Activated CD4-positive, alpha-beta T cell treated with anti-CD3 and anti-CD28 coated beads for 4 hours (primary cell): Measurements from ENCODE around the gene NR1I2.

Experiments used
- DNase-seq, 2 donors: peaks; one replicate each; pipeline ENCODE4 v3.0.0-alpha.2; 2020

The NR1I2 gene

DNA sequence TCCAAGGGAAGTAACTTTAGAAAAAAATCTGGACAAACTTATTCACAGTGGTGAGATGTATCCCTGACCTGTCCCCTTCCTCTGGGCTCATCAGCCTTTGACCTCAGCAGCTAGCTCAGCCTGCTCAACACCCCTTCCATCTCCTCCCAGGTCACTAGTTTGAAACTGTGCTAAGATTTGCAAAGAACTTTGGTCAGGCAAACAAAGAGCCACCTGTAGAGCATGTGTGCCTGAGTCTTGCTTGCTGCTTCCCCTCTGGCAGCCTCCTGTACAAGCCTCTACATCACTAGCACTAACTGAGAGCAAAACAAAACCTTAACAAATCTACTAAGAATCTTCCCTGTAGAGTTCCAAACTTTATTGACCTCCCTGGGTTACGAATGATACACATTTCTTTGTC is 43.9 kb downstream of the NR1I2 start:
- DNase-seq: no peak

DNA sequence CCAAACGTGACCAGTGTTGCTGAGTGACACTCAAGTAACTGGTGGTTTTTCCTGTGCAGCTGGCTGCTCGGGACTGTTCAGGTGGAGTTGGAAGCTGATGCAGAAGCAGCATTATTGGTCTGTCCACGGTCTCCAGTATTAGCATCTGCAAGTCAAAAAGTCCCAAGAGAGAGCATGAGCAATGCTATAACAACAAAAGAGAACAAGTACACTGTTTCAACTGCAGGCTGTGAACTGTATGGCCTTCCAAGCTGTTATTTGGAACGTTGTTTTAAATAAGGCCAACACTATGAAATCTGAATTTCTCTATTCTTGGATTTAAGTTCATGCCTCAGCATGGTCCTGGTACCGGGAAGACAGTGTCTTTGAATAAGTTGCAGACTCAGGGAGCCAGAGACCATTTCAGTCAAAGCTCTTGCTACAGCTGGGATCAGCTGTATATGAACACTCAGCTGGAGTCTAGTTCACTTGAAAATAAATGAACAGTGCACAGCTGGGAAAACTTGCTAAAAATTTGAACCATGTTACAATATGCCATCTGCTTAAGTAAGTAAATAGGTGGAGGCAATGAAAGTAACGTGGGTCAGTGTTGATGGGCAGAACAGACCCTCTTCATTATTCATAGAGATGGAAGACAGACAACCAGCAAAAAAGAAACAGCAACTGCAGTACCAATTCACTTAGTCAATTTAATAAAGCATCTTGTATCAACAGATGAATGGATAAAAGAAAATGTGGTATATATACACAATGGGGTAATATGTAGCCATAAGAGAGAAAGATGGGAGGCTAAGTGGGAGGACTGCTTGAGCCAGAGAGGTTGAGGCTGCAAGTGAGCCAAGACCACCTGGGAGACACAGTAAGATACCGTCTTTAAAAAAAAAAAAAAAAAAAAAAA is 45.1 kb downstream of the NR1I2 start:
- DNase-seq: no peak

DNA sequence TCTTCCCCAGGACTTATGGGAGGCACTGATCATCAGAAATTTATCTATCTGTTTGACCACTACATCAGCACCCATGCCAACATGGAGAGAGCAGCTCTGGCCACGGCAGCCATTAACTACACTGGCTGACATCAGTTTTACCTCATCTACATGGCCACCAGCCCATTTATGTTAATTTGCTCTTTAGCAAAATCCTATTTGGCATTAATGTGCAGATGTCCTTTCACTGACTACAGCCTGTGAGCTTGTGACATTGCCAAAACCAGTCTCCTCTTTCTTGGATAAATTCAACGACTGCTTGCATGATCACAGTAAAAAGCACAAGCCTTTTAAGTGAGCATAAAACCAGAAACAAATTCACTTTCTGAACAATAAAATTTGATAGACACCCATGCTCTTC is 47.5 kb downstream of the NR1I2 start:
- no peak for DNase-seq

DNA sequence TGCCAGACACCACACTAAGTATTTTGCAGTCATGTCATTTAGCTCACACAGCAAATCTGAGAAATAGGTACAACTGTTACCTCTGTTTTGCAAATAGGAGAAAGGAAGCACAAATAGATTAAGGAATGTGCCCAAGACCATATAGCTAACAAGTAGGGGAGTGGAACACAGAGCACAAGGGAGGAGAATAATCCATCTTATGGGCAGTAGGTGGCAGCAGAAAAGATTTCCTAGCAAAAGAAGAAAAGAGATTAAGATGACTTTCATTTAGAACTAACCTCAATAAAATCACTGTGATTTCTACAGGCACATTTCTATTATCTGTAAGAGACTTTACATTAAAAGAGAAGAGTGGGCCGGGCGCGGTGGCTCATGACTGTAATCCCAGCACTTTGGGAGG is 49.1 kb downstream of the NR1I2 start:
- no peak for DNase-seq

DNA sequence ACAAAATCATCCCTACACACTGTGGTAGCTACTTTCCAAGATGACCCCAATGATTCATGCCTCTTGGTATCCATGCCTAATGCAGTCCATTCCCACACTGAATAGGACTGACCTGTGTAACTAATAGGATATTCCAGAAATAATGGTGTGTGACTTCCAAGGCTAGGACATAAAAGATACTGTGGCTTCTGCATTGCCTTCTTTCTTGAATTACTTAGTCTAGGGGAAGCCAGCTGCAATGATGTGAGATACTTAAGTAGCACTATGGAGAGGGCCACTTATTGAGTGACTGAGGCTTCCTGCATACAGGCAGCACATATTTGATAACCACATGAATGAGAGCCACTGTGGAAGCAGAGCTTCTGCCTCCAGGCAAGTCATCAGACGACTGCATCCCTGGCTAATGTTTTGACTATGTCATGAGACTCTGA is 50.1 kb downstream of the NR1I2 start:
- DNase-seq: no peak

DNA sequence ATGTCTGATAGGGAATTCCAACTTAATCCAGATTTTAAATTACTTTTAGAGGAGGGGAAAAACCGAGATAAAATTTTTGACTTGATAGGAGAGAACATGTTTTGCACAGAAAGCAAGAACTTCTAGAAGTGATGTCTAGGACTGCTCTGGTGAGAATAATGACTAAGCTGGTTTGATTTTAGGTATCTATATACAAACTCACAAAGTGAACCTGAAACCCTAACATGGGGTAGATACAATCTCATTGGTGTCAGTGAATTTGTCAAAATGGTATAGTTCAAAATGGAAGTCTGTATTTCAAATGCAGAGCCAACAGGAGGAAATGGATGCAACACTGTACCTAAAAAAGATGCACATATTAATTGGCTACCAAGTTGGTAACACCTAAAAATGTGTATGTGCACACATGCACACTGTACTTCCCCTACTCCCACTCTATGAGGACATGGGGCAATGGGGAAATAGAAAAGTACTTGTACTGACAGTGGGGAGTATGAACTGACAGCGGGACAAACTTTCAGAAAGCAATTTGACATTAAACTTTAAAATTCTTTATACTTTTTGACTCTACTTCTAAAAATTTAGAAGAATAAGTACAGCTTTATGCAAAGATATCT is 53.0 kb downstream of the NR1I2 start:
- DNase-seq: no peak

DNA sequence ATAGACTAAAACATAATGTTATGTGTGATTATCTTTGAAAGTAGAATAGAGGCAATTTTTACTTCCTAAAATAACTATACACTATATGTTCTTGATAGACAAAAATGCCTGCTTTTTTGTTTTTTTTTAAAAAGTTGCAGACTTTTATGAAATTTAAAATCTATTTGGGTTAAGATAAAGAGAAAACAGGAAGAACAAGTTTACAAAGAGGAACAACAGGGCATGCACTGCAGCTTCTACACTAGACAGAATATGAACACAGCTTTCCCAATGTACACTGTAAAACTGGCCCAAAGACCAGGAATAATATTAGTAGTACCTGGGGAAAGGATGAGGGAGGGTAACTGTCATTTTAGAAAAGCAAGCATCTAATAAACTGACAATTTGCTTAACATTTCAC is 53.7 kb downstream of the NR1I2 start:
- DNase-seq: no peak

DNA sequence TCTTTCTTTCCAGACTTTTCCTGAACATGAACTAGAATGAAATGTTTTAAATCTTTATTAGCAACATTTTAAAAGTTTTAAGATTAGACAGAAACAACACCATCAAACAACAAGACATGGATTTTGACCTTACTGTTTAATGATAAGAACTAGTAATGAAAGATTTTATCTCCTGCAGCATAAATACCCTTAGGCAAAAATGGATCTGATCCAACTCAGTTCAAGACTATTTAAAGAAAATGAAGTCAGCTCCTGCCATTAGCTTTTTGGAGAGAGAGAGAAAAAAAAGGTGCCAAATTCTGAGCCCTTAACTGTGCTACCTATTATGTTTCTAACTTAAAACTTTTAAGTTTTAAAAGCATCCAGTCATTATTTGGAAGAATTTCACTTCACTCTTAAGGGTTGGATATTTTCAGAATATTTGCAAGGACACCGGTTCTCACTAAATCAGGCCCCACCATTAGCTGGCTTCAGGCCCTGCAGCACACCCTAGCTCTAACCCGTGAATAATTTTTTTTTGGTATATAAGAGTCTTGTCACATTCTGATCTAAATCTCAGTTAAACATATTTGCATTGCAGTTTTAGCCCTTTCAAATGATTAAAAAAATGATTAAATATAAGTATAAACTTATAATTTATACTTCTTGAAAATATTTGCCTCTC is 60.0 kb downstream of the NR1I2 start:
- DNase-seq: no peak

DNA sequence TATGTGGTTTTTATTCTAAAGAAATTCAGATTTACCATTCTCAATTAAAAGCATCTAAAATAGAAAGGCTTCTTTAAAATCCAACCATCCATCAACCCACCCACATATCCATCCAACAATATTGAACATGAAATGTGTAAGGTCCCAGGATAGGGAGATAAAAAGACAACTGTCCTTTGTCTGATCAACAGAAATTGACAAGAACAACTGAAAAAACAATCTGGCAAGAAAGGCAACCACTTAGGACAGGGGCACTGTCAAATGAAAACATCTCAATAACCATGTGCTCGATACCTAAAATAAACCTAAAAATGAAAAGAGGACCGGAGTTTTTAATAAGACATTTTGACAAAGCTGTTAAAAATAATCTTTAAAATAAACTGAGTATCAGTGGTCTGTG is 67.2 kb downstream of the NR1I2 start:
- no peak for DNase-seq

DNA sequence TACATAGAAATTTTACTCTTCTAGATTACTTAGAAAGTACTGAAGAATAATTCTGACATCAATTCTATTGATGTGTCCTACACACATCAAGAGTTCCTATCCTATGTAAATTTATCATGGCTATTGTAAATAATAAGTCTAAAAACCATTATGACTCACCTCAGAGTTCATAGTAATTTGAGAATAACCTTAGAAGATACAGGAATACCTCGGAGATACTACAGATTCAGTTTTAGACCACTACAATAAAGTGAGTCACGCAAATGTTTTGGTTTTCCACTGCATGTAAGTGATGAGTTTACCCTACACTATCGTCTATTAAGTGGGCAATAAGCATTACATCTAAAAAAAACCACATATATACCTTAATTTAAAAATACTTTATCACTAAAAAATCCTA is 74.8 kb downstream of the NR1I2 start:
- no peak for DNase-seq

DNA sequence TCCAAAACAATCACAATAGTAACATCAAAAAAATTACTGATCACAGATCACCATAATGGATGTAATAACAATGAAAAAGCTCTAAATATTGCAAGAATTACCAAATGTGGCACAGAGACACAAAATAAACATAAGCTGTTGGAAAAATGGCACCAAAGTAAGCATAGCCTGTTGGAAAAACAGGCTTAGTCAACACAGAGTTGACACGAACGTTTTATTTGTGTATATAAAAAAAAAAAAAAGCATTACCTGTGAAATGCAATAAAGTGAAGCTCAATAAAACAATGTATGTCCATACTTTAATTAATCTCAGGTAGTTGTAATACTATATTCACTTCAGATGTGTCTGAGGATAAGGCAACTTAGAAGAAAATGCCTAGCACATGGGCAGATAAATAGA is 77.1 kb downstream of the NR1I2 start:
- no peak for DNase-seq

DNA sequence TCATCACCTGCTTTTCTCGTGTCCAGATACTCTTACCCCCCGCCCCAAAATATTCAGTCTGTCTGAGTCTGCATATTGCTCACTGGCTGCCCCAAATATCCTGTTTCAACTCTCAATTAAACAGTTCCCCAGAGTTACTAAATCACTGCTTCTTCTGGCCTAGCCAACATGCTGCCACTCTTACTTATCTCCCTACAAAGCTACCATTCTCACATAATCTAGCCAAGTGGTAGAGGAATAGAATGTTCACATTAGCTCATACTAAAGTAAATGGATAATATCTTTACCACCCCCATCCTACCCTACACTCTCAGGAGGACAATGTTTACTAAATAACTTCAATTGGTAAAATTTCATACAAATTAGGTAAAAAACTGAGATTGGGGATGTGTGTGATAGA is 77.8 kb downstream of the NR1I2 start:
- DNase-seq: no peak

DNA sequence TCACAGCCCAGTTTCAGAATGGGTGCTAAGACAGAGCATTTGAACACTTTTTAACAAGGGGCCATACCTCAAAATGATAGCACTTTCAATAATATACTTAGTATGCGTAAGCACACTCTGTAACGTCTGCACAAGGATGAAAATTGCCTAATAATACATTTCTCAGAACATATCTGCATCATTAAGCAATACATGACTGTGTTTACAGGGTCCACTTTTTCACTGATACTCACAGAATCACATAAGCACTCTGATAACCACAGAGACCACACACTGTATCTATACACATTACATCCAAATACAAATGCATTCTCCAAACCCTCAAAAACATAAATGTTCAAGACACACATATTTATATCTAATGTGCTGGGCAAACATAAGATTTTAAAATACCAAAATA is 79.8 kb downstream of the NR1I2 start:
- no peak for DNase-seq

DNA sequence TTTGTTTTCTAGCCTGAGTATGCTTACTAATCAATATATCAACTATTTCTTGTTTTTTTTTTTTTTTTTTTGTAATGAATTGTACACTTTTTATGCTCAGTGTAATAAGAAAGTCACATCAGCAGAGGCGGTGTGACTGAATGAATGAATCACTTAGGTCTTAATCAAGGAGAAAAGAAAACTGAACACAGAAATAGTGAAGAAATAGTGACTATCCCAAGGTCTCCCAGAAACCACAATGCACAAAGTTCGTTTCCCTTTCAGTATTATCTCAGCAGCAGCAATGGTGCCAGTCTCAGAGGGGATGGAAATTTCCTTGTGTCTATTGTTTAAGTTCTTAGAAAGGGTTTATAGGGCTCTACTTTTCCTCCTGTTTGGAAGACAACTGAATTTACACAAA is 80.7 kb downstream of the NR1I2 start:
- DNase-seq: no peak

DNA sequence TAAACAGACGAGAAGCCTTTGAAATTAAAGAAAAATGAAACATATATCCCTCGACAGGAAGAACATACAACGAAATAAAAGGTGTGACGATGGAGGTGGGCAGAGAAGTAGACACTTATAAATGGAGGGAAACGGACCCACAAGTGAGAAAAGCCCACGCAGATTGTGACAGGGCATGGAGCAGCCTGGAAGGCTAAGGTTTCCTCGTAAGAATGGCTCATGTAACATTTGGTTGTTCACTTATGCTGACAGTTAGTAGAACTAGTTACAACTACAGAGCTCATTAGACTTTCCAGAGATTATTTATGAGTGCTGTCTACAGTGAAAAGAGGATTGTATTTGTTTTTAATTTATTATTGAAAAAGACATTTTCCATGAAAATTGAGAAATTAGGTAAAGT is 82.6 kb downstream of the NR1I2 start:
- no peak for DNase-seq
